ENCODE measurements around the gene ZRANB1.

- TF ChIP-seq POLR2AphosphoS5 (IDR thresholded peaks at IDR 0.05; ENCODE audit: low read depth, low read length): no peak
- no peak for TF ChIP-seq POLR2A (IDR thresholded peaks at IDR 0.05; ENCODE audit: low read depth, low read length)
- TF ChIP-seq TAF1 (IDR thresholded peaks at IDR 0.05; ENCODE audit: borderline replicate concordance, low read depth, low read length): no peak
These were observed 64.3 kb downstream of the ZRANB1 start for GRCh38 chr10:125006188-125006680.

Data from GM12892 (cell line).